K562 (cell line): Measurements from ENCODE around the gene FEV. TPM values are rescaled to one million over a fixed set of nuclear protein-coding genes. Genes with fewer than 3 reads are reported as not detected.

Source experiments
- ATAC-seq: fragments of 200-7000 bp; cut with Tn5 transposase; 3 replicates; pipeline ENCODE4 v1.9.1; 2020; ENCODE audit warnings: moderate library complexity
- BruUV-seq: library from RNA; stranded (reverse); fragments of 400-500 nt; replicated peaks from 2 replicates; lab custom pipeline; 2021; lab: Mats Ljungman, UMichigan
- CTCF ChIA-PET: fragments of 300-600 bp; formaldehyde crosslinking; extraction: SDS; loops from one replicate; lab custom pipeline; 2021; ENCODE audit warnings: low intra/inter-chr PET ratio; lab: Yijun Ruan, JAX
- POLR2A ChIA-PET: fragments of 300-600, 350-650 bp; sonication (Branson Sonifier 250); formaldehyde crosslinking; extraction: SDS; loops from one replicate; lab custom pipeline; 2021; ENCODE audit warnings: antibody characterized with exemption, inconsistent platforms; lab: Yijun Ruan, JAX
- DNase-seq, 4 experiments: peaks; one replicate each; pipeline versions ENCODE4 v3.0.0 to v3.0.0-alpha.2; 2011 to 2018; ENCODE audit warnings: low spot score in 3 of 4, mixed read lengths in 3 of 4; ENCODE audit errors: extremely low read depth in 1 of 4
- FAIRE-seq: peaks from 2 replicates; lab custom pipeline; 2011; peaks lifted over from hg19 to GRCh38; lab: Jason Lieb, UNC
- H2AFZ ChIP-seq: 2 replicates; pipeline ENCODE4 v1.6.0; 2011; ENCODE audit warnings: low read depth, low read length, control low read depth, inconsistent platforms
- H3K27ac ChIP-seq: fragments of 200-600 bp; 3 replicates; pipeline ENCODE4 v1.8.0; 2011; ENCODE audit warnings: low read depth, mild to moderate bottlenecking, control low read depth, inconsistent platforms, low read length, moderate library complexity, mixed read lengths; ENCODE audit errors: extremely low read depth
- H3K27me3 ChIP-seq, 2 experiments: fragments of 300-600 bp in 1 of 2; 2 replicates in 1 of 2; 3 replicates in 1 of 2; pipeline versions ENCODE4 v1.6.0 to v1.8.0; 2011; ENCODE audit warnings: inconsistent platforms in 2 of 2, low read length in 2 of 2, mild to moderate bottlenecking in 1 of 2, mixed read lengths in 1 of 2, moderate library complexity in 1 of 2; ENCODE audit not compliant: control insufficient read depth in 2 of 2, insufficient read depth in 2 of 2
- H3K36me3 ChIP-seq: fragments of 300-600 bp; 3 replicates; pipeline ENCODE4 v1.8.0; 2011; ENCODE audit warnings: mild to moderate bottlenecking, low read length, inconsistent platforms; ENCODE audit not compliant: control insufficient read depth, insufficient read depth
- H3K4me1 ChIP-seq, 2 experiments: fragments of 200-600 bp in 1 of 2; replicated peaks in 1 of 2; 2 replicates in 1 of 2; 3 replicates in 1 of 2; pipeline versions ENCODE4 v1.5.1 to v1.8.0; 2011; ENCODE audit warnings: inconsistent platforms in 2 of 2, low read length in 2 of 2, mild to moderate bottlenecking in 1 of 2, mixed read lengths in 1 of 2, moderate library complexity in 1 of 2; ENCODE audit not compliant: control insufficient read depth in 2 of 2, insufficient read depth in 2 of 2
- H3K4me2 ChIP-seq: 2 replicates; pipeline ENCODE4 v1.6.1; 2011; ENCODE audit warnings: low read length, control low read depth, inconsistent platforms, mixed read lengths; ENCODE audit not compliant: insufficient read depth
- H3K4me3 ChIP-seq: fragments of 200-600 bp; sonication (generic), shearing (Covaris generic); 2 replicates; pipeline ENCODE4 v1.5.1; 2016; ENCODE audit warnings: control low read depth, inconsistent platforms
- H3K79me2 ChIP-seq: fragments of 200-600 bp; 3 replicates; pipeline ENCODE4 v1.8.0; 2011; ENCODE audit warnings: low read length, inconsistent platforms; ENCODE audit not compliant: control insufficient read depth, insufficient read depth
- H3K9ac ChIP-seq, 2 experiments: 2 replicates each; pipeline versions ENCODE4 v1.6.0 to v1.6.1; 2011; ENCODE audit warnings: low read depth in 2 of 2, low read length in 2 of 2, control low read depth in 1 of 2, inconsistent platforms in 1 of 2, mild to moderate bottlenecking in 1 of 2, mixed read lengths in 1 of 2; ENCODE audit not compliant: insufficient read depth in 1 of 2
- H3K9me1 ChIP-seq: one replicate; pipeline ENCODE4 v1.6.0; 2011; ENCODE audit warnings: inconsistent platforms, mild to moderate bottlenecking, low read length, moderate library complexity; ENCODE audit not compliant: control insufficient read depth, insufficient read depth
- H3K9me3 ChIP-seq: replicated peaks from 2 replicates; pipeline ENCODE4 v1.5.1; 2011; ENCODE audit warnings: low read depth, low read length, inconsistent platforms; ENCODE audit not compliant: control insufficient read depth, insufficient read depth
- H4K20me1 ChIP-seq: replicated peaks from 2 replicates; pipeline ENCODE4 v1.6.1; 2011; ENCODE audit warnings: low read length, inconsistent platforms, mixed read lengths; ENCODE audit not compliant: control insufficient read depth, insufficient read depth
- CEBPG ChIP-seq, 3 experiments: fragments of 200-800 bp in 1 of 3; sonication (Bioruptor generic) in 1 of 3; sonication (generic) in 1 of 3; formaldehyde crosslinking in 1 of 3; IDR thresholded peaks in 2 of 3; conservative IDR thresholded peaks in 1 of 3; 2 replicates each; pipeline versions ENCODE4 v1.6.1 to v1.8.0; 2016 to 2022; ENCODE audit warnings: missing compliant biosample characterization in 2 of 3, missing genetic modification characterization in 2 of 3, mild to moderate bottlenecking in 1 of 3, missing genetic modification reagents in 1 of 3
- CTCF ChIP-seq, 3 experiments: IDR thresholded peaks in 2 of 3; conservative IDR thresholded peaks in 1 of 3; 2 replicates each; pipeline ENCODE4 v1.5.1; 2011 to 2012; ENCODE audit warnings: low read length in 3 of 3, mild to moderate bottlenecking in 3 of 3, control low read depth in 2 of 3, improper control_type of control experiment in 1 of 3, inconsistent platforms in 1 of 3, low read depth in 1 of 3, mixed read lengths in 1 of 3, moderate library complexity in 1 of 3; ENCODE audit not compliant: insufficient read depth in 2 of 3
- CXXC5 ChIP-seq: fragments of 250-450 bp; sonication (Bioruptor Pico); IDR thresholded peaks from 2 replicates; pipeline ENCODE4 v1.8.0; 2022; ENCODE audit warnings: inconsistent platforms, mild to moderate bottlenecking, moderate library complexity
- ERF ChIP-seq: fragments of 450-650 bp; formaldehyde crosslinking; IDR thresholded peaks from 2 replicates; pipeline ENCODE4 v1.4.0; 2020; ENCODE audit warnings: mild to moderate bottlenecking, mixed read lengths
- HNRNPL ChIP-seq: fragments of 200-400 bp; formaldehyde crosslinking; IDR thresholded peaks from 2 replicates; pipeline ENCODE4 v1.6.1; 2017; ENCODE audit warnings: low read depth, mild to moderate bottlenecking, low read length
- SMAD1 ChIP-seq: fragments of 150-350 bp; IDR thresholded peaks from 2 replicates; pipeline ENCODE4 v1.6.1; 2014; ENCODE audit warnings: low read length, low read depth; ENCODE audit not compliant: partially characterized antibody
- ZNF518B ChIP-seq: fragments of 250-450 bp; sonication (Bioruptor Pico); IDR thresholded peaks from 2 replicates; pipeline ENCODE4 v1.5.0; 2021; ENCODE audit warnings: mild to moderate bottlenecking, moderate library complexity
- WGBS: fragments of 100-300 bp; shearing (Covaris generic); methylation state at CpG from one replicate; pipeline ENCODE4 v1.1.6; 2016; ENCODE audit warnings: low coverage, mixed read lengths; ENCODE audit not compliant: insufficient coverage; ENCODE audit errors: missing lambda C conversion rate; 5-methylcytosine and 5-hydroxymethylcytosine counted together
- in situ Hi-C: fragments of 300-500 bp; cut with MboI; formaldehyde crosslinking; loops from 4 replicates; pipeline ENCODE4 v1.15.0; 2018; ENCODE audit warnings: inconsistent platforms, mixed read lengths
- intact Hi-C: fragments of 100-400 bp; cut with micrococcal nuclease; formaldehyde crosslinking; loops from 2 replicates; pipeline ENCODE4 v1.14.2; 2022
- polyA plus RNA-seq, 8 experiments: library from polyadenylated mRNA; depleted of rRNA in 4 of 8; stranded (reverse) in 5 of 8; unstranded in 3 of 8; fragments of >200 nt; fragmentation: Nextera tagmentation in 2 of 8; fragmentation: Illumina TruSeq in 1 of 8; extraction: Ambion mirVana in 2 of 8; extraction: Trizol in 1 of 8; gene quantifications; 2 replicates each; pipeline versions ENCODE4 v1.2.1 to v1.2.3, GENCODE V29; 2011 to 2014; ENCODE audit warnings: inconsistent platforms in 1 of 8, missing spikeins in 1 of 8
- total RNA-seq, 7 experiments: library from RNA; depleted of rRNA in 6 of 7; stranded (reverse); fragments of >200 nt in 6 of 7; fragmentation: Illumina TruSeq in 2 of 7; extraction: Trizol in 2 of 7; gene quantifications; 2 replicates each; pipeline versions ENCODE4 v1.2.1 to v1.2.3, GENCODE V29; 2011 to 2021; ENCODE audit warnings: low replicate concordance in 1 of 7

Gene FEV
- total and polyA plus RNA-seq, 9 of the 15 experiments (the other 6 are each of a cell fraction or from before 2014, with no cell fraction given), result 0.08 to 1.6 (median 0.62) TPM; not detected in 1

GRCh38 chr2:218981390-218981880 lies 3.5 kb downstream of the FEV start:
- no peak overlapping the region for H3K4me3 ChIP-seq
- H3K27ac ChIP-seq, result no peak overlapping the region
- no peak for TF ChIP-seq CXXC5 (CRISPR knock-in tag)
- TF ChIP-seq ERF (CRISPR knock-in tag), result no peak
- FAIRE-seq (no peak), ATAC-seq (no peak), DNase-seq (no peak)
- no peaks in the 10 kb centered on the region for H3K9me3 ChIP-seq
- no peaks in the 10 kb centered on the region for H3K79me2 ChIP-seq
- 70% methylated on average over 9 of the region's 46 CpGs for WGBS
- no peak overlapping the region for H3K9ac ChIP-seq
- no peaks in the 10 kb centered on the region for H4K20me1 ChIP-seq
- peaks cover 3 to 23% of the 10 kb centered on the region in 2 experiments; a peak in 3 of 5 replicates for H3K4me1 ChIP-seq
- ChIA-PET POLR2A (no interaction called here), CTCF (no interaction called here)
- peaks cover 0 to 20% of the 10 kb centered on the region in 2 experiments; a peak in 2 of 5 replicates for H3K27me3 ChIP-seq
- no peaks in the 10 kb centered on the region for H3K9me1 ChIP-seq
- H3K36me3 ChIP-seq, result no peaks in the 10 kb centered on the region
- intact Hi-C loops, result no loop called here
- H2AFZ ChIP-seq, result no peak overlapping the region
- no TSS peak for BruUV-seq
- in situ Hi-C loops, result no loop called here
- H3K4me2 ChIP-seq, result no peak overlapping the region

GRCh38 chr2:218980735-218981389 lies 4.1 kb downstream of the FEV start:
- BruUV-seq, result no TSS peak
- Histone ChIP-seq H3K36me3 (no peaks in the 10 kb centered on the region), H3K9ac (no peak overlapping the region), H3K9me1 (no peaks in the 10 kb centered on the region), H3K27ac (no peak overlapping the region), H3K9me3 (no peaks in the 10 kb centered on the region), H3K79me2 (no peaks in the 10 kb centered on the region), H3K4me2 (no peak overlapping the region), H4K20me1 (no peaks in the 10 kb centered on the region), H3K4me3 (no peak overlapping the region), H3K4me1 (peaks cover under 1 to 23% of the 10 kb centered on the region in 2 experiments; a peak in 3 of 5 replicates), H3K27me3 (peaks cover 0 to 16% of the 10 kb centered on the region in 2 experiments; a peak in 2 of 5 replicates), H2AFZ (no peak overlapping the region)
- WGBS, result 21% methylated on average over 13 of the region's 26 CpGs
- DNase-seq (no peak), FAIRE-seq (no peak), ATAC-seq (no peak)
- intact Hi-C loops (no loop called here), in situ Hi-C loops (no loop called here)
- ChIA-PET CTCF (interaction anchor here (0.6 to 1.4 kb wide), 3 partner anchors 19 to 103 kb away, joined by 3 to 4 read pairs (median 4); no protein-coding TSS in a partner anchor), POLR2A (interaction anchor here (0.6 kb wide), 1 partner anchor 97 kb away, joined by 3 read pairs; no protein-coding TSS in a partner anchor)
- no peak for TF ChIP-seq ZNF518B (CRISPR knock-in tag)
- no peak for TF ChIP-seq CTCF (IDR thresholded peaks at IDR 0.05 in 2 of 3, conservative IDR thresholded peaks at IDR 0.05 in 1 of 3; ENCODE audit: insufficient read depth in 2 of 3, low read depth in 1 of 3, low read length in 3 of 3)
- TF ChIP-seq HNRNPL, result no peak
- TF ChIP-seq CEBPG (CRISPR knock-in tag; IDR thresholded peaks at IDR 0.05), result no peak
- no peak for TF ChIP-seq CEBPG (tag; conservative IDR thresholded peaks at IDR 0.05 in 1 of 2, IDR thresholded peaks at IDR 0.05 in 1 of 2)
- TF ChIP-seq SMAD1, result no peak
